ENCODE measurements around the gene AGBL1. TPM values are rescaled to one million over a fixed set of nuclear protein-coding genes. Genes with fewer than 3 reads are reported as not detected.

Gene AGBL1
- total and polyA plus RNA-seq, 2 donors: under 0.01 to 0.02 TPM

DNA sequence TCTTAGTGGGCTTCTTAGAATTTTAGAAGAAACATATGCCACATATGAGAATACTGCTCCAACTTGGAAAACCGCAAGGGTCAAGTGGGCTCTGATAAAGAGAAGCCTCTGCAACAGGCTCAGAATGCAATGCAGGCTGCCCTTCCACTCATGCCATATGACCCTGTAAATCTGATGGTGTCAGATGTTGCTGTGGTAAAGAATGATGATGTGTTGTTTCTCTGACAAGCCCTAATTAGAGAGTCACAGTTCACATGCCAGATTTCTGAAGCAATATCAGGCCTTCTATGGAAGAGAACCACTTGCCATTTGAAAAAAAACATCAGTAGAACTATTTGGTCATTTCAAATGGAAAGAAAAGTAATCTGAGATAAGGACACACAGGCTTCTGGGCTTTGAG, 749.6 kb downstream of the AGBL1 start:
- 88% methylated on average over 1 of the region's 1 CpG for WGBS
- Histone ChIP-seq H3K9me3 (ENCODE audit: control insufficient read depth in 2 of 2, insufficient read depth in 1 of 2, low read length in 1 of 2) (peaks cover 0 to 3% of the 10 kb centered on the region in 2 donors), H3K4me3 (ENCODE audit: low read length in 2 of 2) (no peak overlapping the region), H3K36me3 (ENCODE audit: control insufficient read depth in 2 of 2, insufficient read depth in 2 of 2, low read length in 1 of 2) (no peaks in the 10 kb centered on the region), H3K4me1 (ENCODE audit: control insufficient read depth in 2 of 2, insufficient read depth in 2 of 2, low read length in 2 of 2) (no peaks in the 10 kb centered on the region), H3K27me3 (ENCODE audit: control insufficient read depth in 2 of 2, insufficient read depth in 1 of 2, low read length in 1 of 2) (no peaks in the 10 kb centered on the region), H3K27ac (ENCODE audit: low read depth in 1 of 2, low read length in 1 of 2) (no peak overlapping the region)
- no peak for DNase-seq (ENCODE audit: low read depth in 6 of 9, low spot score in 9 of 9)

DNA sequence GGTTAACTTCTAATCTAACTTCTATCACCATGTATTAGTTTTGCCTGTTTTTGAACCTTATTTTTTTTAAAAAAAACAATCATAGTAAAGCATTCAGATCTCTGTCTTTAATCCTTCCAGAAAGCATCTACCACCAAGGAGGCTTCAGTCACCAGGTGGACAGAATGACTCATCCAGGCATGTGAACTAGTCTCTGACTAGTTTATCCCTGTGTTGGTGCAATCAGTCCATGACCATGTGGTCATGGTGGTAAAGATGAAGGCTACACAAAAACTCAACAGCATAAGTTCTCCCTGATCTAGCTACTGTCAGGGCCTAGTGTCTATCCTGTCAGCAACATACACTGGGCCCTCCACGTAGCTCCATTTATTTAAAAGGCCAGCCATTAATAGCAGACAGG, 750.6 kb downstream of the AGBL1 start:
- Histone ChIP-seq H3K36me3 (ENCODE audit: control insufficient read depth in 2 of 2, insufficient read depth in 2 of 2, low read length in 1 of 2) (no peaks in the 10 kb centered on the region), H3K4me3 (ENCODE audit: low read length in 2 of 2) (no peak overlapping the region), H3K27me3 (ENCODE audit: control insufficient read depth in 2 of 2, insufficient read depth in 1 of 2, low read length in 1 of 2) (no peaks in the 10 kb centered on the region), H3K4me1 (ENCODE audit: control insufficient read depth in 2 of 2, insufficient read depth in 2 of 2, low read length in 2 of 2) (no peaks in the 10 kb centered on the region), H3K9me3 (ENCODE audit: control insufficient read depth in 2 of 2, insufficient read depth in 1 of 2, low read length in 1 of 2) (peaks cover 0 to 3% of the 10 kb centered on the region in 2 donors), H3K27ac (ENCODE audit: low read depth in 1 of 2, low read length in 1 of 2) (no peak overlapping the region)
- 96% methylated on average over 1 of the region's 1 CpG for WGBS
- no peak for DNase-seq (ENCODE audit: low read depth in 6 of 9, low spot score in 9 of 9)

DNA sequence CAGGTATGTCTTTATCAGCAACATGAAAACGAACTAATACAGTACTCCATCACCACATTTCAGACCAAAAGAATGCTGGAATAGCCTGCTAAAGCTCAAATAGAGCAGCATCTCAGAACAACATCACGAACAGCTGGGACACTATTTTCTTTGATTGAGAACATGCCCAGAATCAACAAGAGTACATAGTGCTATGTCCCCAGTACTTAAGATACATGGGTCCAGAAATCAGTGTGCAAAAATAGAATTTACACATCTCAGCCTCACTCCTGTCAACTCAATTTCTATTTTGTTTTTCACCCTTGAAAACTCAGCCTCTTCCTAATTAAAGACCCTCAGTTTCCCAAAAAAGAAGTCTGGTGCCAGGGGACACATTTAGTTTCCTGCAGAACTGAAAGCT, 753.9 kb downstream of the AGBL1 start:
- no peaks in the 10 kb centered on the region for H3K36me3 ChIP-seq (ENCODE audit: control insufficient read depth in 2 of 2, insufficient read depth in 2 of 2, low read length in 1 of 2)
- 85% methylated on average over 2 of the region's 2 CpGs for WGBS
- no peak overlapping the region for H3K4me3 ChIP-seq (ENCODE audit: low read length in 2 of 2)
- no peak for DNase-seq (ENCODE audit: low read depth in 6 of 9, low spot score in 9 of 9)
- H3K27me3 ChIP-seq (ENCODE audit: control insufficient read depth in 2 of 2, insufficient read depth in 1 of 2, low read length in 1 of 2): no peaks in the 10 kb centered on the region
- no peak overlapping the region for H3K27ac ChIP-seq (ENCODE audit: low read depth in 1 of 2, low read length in 1 of 2)
- no peaks in the 10 kb centered on the region for H3K4me1 ChIP-seq (ENCODE audit: control insufficient read depth in 2 of 2, insufficient read depth in 2 of 2, low read length in 2 of 2)
- H3K9me3 ChIP-seq (ENCODE audit: control insufficient read depth in 2 of 2, insufficient read depth in 1 of 2, low read length in 1 of 2): peaks cover 0 to 3% of the 10 kb centered on the region in 2 donors

DNA sequence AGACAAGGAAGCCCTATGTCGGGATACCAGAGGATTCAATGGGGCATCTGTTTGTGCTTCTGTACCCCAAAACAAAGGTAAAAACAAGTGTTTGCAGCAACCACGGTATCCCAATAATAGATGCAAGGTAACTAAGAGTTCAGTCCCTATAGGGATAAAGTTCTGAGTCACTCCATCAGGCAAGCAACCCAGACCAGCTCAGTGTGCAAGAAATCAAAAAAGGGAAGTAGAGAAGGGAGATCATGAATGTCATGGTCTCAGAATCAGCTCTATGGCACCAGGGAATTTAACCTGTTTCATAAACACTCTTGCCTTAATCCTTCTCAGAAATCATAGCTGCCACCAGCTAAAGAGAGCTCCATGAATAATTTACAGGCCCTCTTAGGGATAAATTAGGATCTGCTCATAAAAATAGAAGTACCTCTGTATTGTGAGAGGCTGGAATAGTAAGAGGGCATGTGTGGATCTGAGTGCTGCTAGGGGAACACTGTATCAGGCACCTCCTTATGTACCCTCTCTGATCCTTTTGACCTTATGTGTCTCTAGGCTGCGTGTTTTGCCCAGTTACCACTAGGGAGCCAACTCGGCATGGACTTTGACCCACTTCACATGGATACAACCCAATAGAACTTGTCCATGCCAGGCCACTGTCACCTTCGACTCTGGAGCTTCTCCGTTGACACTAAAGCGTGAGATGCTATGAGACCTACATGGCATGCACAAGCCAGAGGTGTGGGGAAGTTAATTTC, 754.6 kb downstream of the AGBL1 start:
- no peaks in the 10 kb centered on the region for H3K36me3 ChIP-seq (ENCODE audit: control insufficient read depth in 2 of 2, insufficient read depth in 2 of 2, low read length in 1 of 2)
- WGBS: 86% methylated on average over 7 of the region's 7 CpGs
- no peak overlapping the region for H3K27ac ChIP-seq (ENCODE audit: low read depth in 1 of 2, low read length in 1 of 2)
- DNase-seq (ENCODE audit: low read depth in 6 of 9, low spot score in 9 of 9): no peak
- H3K4me3 ChIP-seq (ENCODE audit: low read length in 2 of 2): no peak overlapping the region
- H3K9me3 ChIP-seq (ENCODE audit: control insufficient read depth in 2 of 2, insufficient read depth in 1 of 2, low read length in 1 of 2): peaks cover 0 to 3% of the 10 kb centered on the region in 2 donors
- no peaks in the 10 kb centered on the region for H3K4me1 ChIP-seq (ENCODE audit: control insufficient read depth in 2 of 2, insufficient read depth in 2 of 2, low read length in 2 of 2)
- H3K27me3 ChIP-seq (ENCODE audit: control insufficient read depth in 2 of 2, insufficient read depth in 1 of 2, low read length in 1 of 2): no peaks in the 10 kb centered on the region

GRCh38 chr15:86837294-86838061, 757.8 kb downstream of the AGBL1 start:
- H3K9me3 ChIP-seq (ENCODE audit: control insufficient read depth in 2 of 2, insufficient read depth in 1 of 2, low read length in 1 of 2): no peaks in the 10 kb centered on the region
- no peak overlapping the region for H3K4me3 ChIP-seq (ENCODE audit: low read length in 2 of 2)
- no peak overlapping the region for H3K27ac ChIP-seq (ENCODE audit: low read depth in 1 of 2, low read length in 1 of 2)
- no peak for DNase-seq (ENCODE audit: low read depth in 6 of 9, low spot score in 9 of 9)
- H3K4me1 ChIP-seq (ENCODE audit: control insufficient read depth in 2 of 2, insufficient read depth in 2 of 2, low read length in 2 of 2): no peaks in the 10 kb centered on the region
- no peaks in the 10 kb centered on the region for H3K36me3 ChIP-seq (ENCODE audit: control insufficient read depth in 2 of 2, insufficient read depth in 2 of 2, low read length in 1 of 2)
- 65% methylated on average over 4 of the region's 4 CpGs for WGBS
- no peaks in the 10 kb centered on the region for H3K27me3 ChIP-seq (ENCODE audit: control insufficient read depth in 2 of 2, insufficient read depth in 1 of 2, low read length in 1 of 2)

- WGBS: 88% methylated on average over 3 of the region's 3 CpGs
- H3K27ac ChIP-seq (ENCODE audit: low read depth in 1 of 2, low read length in 1 of 2): no peak overlapping the region
- DNase-seq (ENCODE audit: low read depth in 6 of 9, low spot score in 9 of 9): no peak
- H3K9me3 ChIP-seq (ENCODE audit: control insufficient read depth in 2 of 2, insufficient read depth in 1 of 2, low read length in 1 of 2): no peaks in the 10 kb centered on the region
- H3K4me3 ChIP-seq (ENCODE audit: low read length in 2 of 2): no peak overlapping the region
- H3K27me3 ChIP-seq (ENCODE audit: control insufficient read depth in 2 of 2, insufficient read depth in 1 of 2, low read length in 1 of 2): no peaks in the 10 kb centered on the region
- no peaks in the 10 kb centered on the region for H3K36me3 ChIP-seq (ENCODE audit: control insufficient read depth in 2 of 2, insufficient read depth in 2 of 2, low read length in 1 of 2)
- H3K4me1 ChIP-seq (ENCODE audit: control insufficient read depth in 2 of 2, insufficient read depth in 2 of 2, low read length in 2 of 2): no peaks in the 10 kb centered on the region
These were observed 759.8 kb downstream of the AGBL1 start for GRCh38 chr15:86839502-86839901.

DNA sequence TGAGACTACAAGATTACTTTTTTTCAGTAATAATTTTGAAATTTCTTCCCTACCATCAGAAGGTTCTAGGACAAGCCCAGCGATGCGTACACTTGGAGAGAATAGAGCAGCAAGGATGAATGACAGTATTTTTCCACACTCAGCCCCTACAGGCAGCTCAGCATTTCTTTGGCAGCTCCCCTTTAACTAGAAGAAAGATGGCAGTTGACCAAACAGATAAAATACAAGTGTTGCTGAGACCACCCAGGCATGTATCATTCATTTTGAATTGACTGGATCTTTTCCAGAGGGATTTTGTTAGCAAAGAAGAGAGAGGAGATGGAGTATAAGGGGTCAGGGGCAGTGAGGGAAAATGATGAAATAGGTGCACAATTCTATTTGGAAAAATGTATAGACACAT, 761.3 kb downstream of the AGBL1 start:
- WGBS: 47% methylated on average over 2 of the region's 2 CpGs
- Histone ChIP-seq H3K4me3 (ENCODE audit: low read length in 2 of 2) (no peak overlapping the region), H3K9me3 (ENCODE audit: control insufficient read depth in 2 of 2, insufficient read depth in 1 of 2, low read length in 1 of 2) (no peaks in the 10 kb centered on the region), H3K27ac (ENCODE audit: low read depth in 1 of 2, low read length in 1 of 2) (no peak overlapping the region), H3K4me1 (ENCODE audit: control insufficient read depth in 2 of 2, insufficient read depth in 2 of 2, low read length in 2 of 2) (no peaks in the 10 kb centered on the region), H3K27me3 (ENCODE audit: control insufficient read depth in 2 of 2, insufficient read depth in 1 of 2, low read length in 1 of 2) (no peaks in the 10 kb centered on the region), H3K36me3 (ENCODE audit: control insufficient read depth in 2 of 2, insufficient read depth in 2 of 2, low read length in 1 of 2) (no peaks in the 10 kb centered on the region)
- no peak for DNase-seq (ENCODE audit: low read depth in 6 of 9, low spot score in 9 of 9)

- 96% methylated on average over 1 of the region's 1 CpG for WGBS
- Histone ChIP-seq H3K36me3 (ENCODE audit: control insufficient read depth in 2 of 2, insufficient read depth in 2 of 2, low read length in 1 of 2) (no peaks in the 10 kb centered on the region), H3K4me3 (ENCODE audit: low read length in 2 of 2) (no peak overlapping the region), H3K9me3 (ENCODE audit: control insufficient read depth in 2 of 2, insufficient read depth in 1 of 2, low read length in 1 of 2) (no peaks in the 10 kb centered on the region), H3K4me1 (ENCODE audit: control insufficient read depth in 2 of 2, insufficient read depth in 2 of 2, low read length in 2 of 2) (no peaks in the 10 kb centered on the region), H3K27ac (ENCODE audit: low read depth in 1 of 2, low read length in 1 of 2) (no peak overlapping the region), H3K27me3 (ENCODE audit: control insufficient read depth in 2 of 2, insufficient read depth in 1 of 2, low read length in 1 of 2) (no peaks in the 10 kb centered on the region)
- DNase-seq (ENCODE audit: low read depth in 6 of 9, low spot score in 9 of 9): no peak
These were observed 762.5 kb downstream of the AGBL1 start for GRCh38 chr15:86842199-86842598.

- Histone ChIP-seq H3K9me3 (ENCODE audit: control insufficient read depth in 2 of 2, insufficient read depth in 1 of 2, low read length in 1 of 2) (no peaks in the 10 kb centered on the region), H3K36me3 (ENCODE audit: control insufficient read depth in 2 of 2, insufficient read depth in 2 of 2, low read length in 1 of 2) (no peaks in the 10 kb centered on the region), H3K27me3 (ENCODE audit: control insufficient read depth in 2 of 2, insufficient read depth in 1 of 2, low read length in 1 of 2) (no peaks in the 10 kb centered on the region), H3K4me1 (ENCODE audit: control insufficient read depth in 2 of 2, insufficient read depth in 2 of 2, low read length in 2 of 2) (no peaks in the 10 kb centered on the region), H3K27ac (ENCODE audit: low read depth in 1 of 2, low read length in 1 of 2) (no peak overlapping the region), H3K4me3 (ENCODE audit: low read length in 2 of 2) (no peak overlapping the region)
- 88% methylated on average over 2 of the region's 2 CpGs for WGBS
- DNase-seq (ENCODE audit: low read depth in 6 of 9, low spot score in 9 of 9): no peak
These were observed 766.4 kb downstream of the AGBL1 start for GRCh38 chr15:86846036-86846435.
